Progenitor cell of endocrine pancreas (in vitro differentiated cells): Measurements from ENCODE around the gene TCAIM. TPM values are rescaled to one million over a fixed set of nuclear protein-coding genes. Genes with fewer than 3 reads are reported as not detected.

Experiments
- DNase-seq: peaks from one replicate; pipeline ENCODE4 v3.0.0; 2021; ENCODE audit warnings: low spot score; ENCODE audit not compliant: unreplicated experiment
- H3K27ac Mint-ChIP-seq: 2 replicates; pipeline ENCODE4 v1.8.0; 2021; ENCODE audit warnings: mild to moderate bottlenecking, moderate library complexity, mixed read lengths
- H3K27me3 Mint-ChIP-seq: 2 replicates; pipeline ENCODE4 v1.8.0; 2021; ENCODE audit warnings: mixed read lengths
- H3K36me3 Mint-ChIP-seq: 2 replicates; pipeline ENCODE4 v1.8.0; 2022; ENCODE audit warnings: mixed read lengths; ENCODE audit not compliant: insufficient read depth
- H3K4me1 Mint-ChIP-seq: 2 replicates; pipeline ENCODE4 v1.8.0; 2021; ENCODE audit warnings: low read depth, mixed read lengths
- H3K4me3 Mint-ChIP-seq: 2 replicates; pipeline ENCODE4 v1.8.0; 2021; ENCODE audit warnings: low read depth, mild to moderate bottlenecking, moderate library complexity, mixed read lengths
- H3K9me3 Mint-ChIP-seq: 2 replicates; pipeline ENCODE4 v1.8.0; 2021; ENCODE audit warnings: low read depth, mixed read lengths
- total RNA-seq: library from RNA; stranded (reverse); gene quantifications from 2 replicates; pipeline ENCODE4 v1.2.1, GENCODE V29; 2021
- TF ChIP-seq, protein P1 (sequence below): fragments of 200-600 bp; sonication (generic); IDR thresholded peaks from one replicate; pipeline ENCODE4 v1.5.0; 2021; ENCODE audit warnings: antibody characterized with exemption, mild to moderate bottlenecking; ENCODE audit not compliant: unreplicated experiment

The TCAIM gene
- total RNA-seq, 1 donor from 2014 or later, result 34.1 TPM

DNA sequence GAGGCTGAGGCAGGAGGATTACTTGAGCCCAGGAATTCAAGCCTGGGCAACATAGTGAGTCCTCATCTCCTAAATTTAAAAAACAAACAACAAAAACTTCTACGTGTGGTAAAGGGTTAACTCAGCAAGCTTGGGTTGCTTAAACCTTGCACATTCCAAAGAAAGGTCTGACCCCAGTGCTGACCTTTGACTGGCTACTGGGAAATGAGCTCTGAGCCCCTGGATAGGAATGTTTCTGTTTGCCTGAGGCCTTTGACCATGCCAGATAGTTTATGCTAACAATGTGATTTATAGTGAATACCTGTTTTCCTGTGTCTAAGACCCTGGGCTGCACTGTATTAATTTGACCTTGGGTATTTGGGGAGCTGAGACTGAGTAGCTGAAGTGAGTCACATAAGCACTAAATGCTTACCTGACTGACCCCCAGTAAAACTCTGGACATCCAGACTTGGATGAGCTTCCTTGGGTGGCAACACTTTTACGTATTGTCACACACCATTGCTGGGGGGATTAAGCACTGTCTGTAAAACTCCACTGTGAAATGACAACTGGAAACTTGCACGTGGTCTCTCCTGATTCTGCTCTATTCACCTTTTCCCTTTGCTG lies 20.7 kb downstream of the TCAIM start:
- Mint-ChIP-seq H3K27me3 (no peaks in the 10 kb centered on the region), H3K4me1 (peaks cover 55% of the 10 kb centered on the region), H3K4me3 (peak overlapping the region; percentile 46), H3K36me3 (peaks cover 12% of the 10 kb centered on the region), H3K27ac (peak overlapping the region; percentile 91), H3K9me3 (peaks cover under 1% of the 10 kb centered on the region)
- peak; percentile 25 for DNase-seq
- TF ChIP-seq, protein P1, sequence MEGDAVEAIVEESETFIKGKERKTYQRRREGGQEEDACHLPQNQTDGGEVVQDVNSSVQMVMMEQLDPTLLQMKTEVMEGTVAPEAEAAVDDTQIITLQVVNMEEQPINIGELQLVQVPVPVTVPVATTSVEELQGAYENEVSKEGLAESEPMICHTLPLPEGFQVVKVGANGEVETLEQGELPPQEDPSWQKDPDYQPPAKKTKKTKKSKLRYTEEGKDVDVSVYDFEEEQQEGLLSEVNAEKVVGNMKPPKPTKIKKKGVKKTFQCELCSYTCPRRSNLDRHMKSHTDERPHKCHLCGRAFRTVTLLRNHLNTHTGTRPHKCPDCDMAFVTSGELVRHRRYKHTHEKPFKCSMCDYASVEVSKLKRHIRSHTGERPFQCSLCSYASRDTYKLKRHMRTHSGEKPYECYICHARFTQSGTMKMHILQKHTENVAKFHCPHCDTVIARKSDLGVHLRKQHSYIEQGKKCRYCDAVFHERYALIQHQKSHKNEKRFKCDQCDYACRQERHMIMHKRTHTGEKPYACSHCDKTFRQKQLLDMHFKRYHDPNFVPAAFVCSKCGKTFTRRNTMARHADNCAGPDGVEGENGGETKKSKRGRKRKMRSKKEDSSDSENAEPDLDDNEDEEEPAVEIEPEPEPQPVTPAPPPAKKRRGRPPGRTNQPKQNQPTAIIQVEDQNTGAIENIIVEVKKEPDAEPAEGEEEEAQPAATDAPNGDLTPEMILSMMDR, result no peak

DNA sequence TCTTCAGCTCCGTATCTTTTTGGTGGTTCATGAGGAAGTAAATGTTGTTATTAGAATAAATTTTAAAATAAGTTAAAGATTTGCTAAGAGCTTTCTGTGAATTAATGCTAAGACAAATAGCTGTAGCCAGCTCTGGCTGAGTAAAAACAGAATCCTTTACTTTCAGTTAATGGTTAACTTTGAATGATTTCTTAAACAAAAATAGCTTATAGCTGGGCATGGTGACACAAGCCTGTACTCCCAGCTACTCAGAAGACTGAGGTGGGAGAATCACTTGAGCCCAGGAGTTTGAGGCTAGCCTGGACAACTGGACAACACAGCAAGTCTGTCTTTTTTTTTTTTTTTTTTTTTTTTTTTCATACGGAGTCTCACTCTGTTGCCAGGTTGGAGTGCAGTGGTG lies 25.0 kb downstream of the TCAIM start:
- no peak overlapping the region for H3K4me3 Mint-ChIP-seq
- no peak for DNase-seq
- peaks cover 39% of the 10 kb centered on the region for H3K4me1 Mint-ChIP-seq
- peak overlapping the region; percentile 88 for H3K27ac Mint-ChIP-seq
- no peaks in the 10 kb centered on the region for H3K9me3 Mint-ChIP-seq
- TF ChIP-seq, protein P1, result no peak
- no peaks in the 10 kb centered on the region for H3K27me3 Mint-ChIP-seq
- H3K36me3 Mint-ChIP-seq, result peaks cover 11% of the 10 kb centered on the region

DNA sequence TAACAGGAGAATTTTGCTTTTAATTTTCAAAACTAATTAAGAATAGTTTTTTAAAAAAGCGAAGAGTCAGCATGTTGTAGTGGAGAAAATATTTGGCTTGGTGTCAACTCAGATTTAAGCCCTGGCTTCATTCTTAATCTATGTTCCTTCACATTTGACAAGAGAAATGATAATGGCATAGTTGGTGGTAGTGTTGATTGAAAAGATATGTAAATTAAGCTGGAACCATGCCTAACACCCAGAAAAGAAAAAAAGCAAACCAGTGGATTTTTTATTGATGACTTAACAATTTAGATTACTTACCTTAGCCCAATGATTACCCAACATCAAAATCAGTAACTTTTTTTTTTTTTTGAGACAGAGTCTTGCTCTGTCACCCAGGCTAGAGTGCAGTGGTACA lies 27.4 kb downstream of the TCAIM start:
- H3K36me3 Mint-ChIP-seq, result peaks cover 20% of the 10 kb centered on the region
- no peaks in the 10 kb centered on the region for H3K27me3 Mint-ChIP-seq
- H3K9me3 Mint-ChIP-seq, result no peaks in the 10 kb centered on the region
- no peak overlapping the region for H3K4me3 Mint-ChIP-seq
- no peak overlapping the region for H3K27ac Mint-ChIP-seq
- TF ChIP-seq, protein P1, result no peak
- peaks cover 24% of the 10 kb centered on the region for H3K4me1 Mint-ChIP-seq
- no peak for DNase-seq

DNA sequence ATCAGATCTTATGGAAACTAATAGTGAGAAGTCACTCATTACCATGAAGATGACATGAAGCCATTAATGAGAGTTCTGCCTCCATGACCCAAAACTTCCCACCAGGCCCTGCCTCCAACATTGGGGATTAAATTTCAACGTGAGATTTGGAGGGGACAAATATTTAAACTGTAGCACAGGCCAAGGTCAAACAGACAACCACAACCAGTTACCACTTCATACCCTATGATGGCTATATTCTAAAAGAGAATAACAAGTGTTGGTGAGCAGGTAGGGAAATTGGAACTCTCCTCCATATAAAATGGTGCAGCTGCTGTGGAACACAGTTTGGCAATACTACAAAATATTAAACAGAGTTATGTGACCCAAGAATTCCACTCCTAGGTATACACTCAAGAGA lies 36.9 kb downstream of the TCAIM start:
- Mint-ChIP-seq H3K27ac (peak overlapping the region; percentile 2), H3K27me3 (no peaks in the 10 kb centered on the region), H3K4me3 (no peak overlapping the region), H3K36me3 (peaks cover 39% of the 10 kb centered on the region), H3K9me3 (peaks cover 31% of the 10 kb centered on the region), H3K4me1 (no peaks in the 10 kb centered on the region)
- TF ChIP-seq, protein P1, result no peak
- no peak for DNase-seq

DNA sequence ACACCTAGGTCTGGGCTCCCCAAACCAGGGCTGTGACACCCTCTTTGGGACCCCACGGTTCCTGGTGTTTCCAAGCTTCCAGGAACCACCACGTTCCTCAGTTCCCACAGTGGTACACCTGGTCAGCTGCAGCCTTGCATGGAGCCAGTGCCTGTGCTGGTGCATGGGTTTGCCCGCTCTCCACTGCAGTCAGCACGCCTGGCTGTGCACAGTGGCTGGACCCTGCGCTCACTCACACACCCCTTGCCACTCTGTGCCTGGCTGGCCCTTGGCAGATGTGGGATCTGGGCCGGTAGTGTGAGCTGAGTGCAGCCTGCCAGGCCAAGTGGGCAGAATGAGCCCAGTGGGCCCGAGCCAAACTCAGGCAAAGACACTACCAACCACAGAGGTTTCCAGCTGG lies 48.8 kb downstream of the TCAIM start:
- H3K36me3 Mint-ChIP-seq, result peaks cover 29% of the 10 kb centered on the region
- no peaks in the 10 kb centered on the region for H3K27me3 Mint-ChIP-seq
- H3K4me3 Mint-ChIP-seq, result no peak overlapping the region
- H3K9me3 Mint-ChIP-seq, result peaks cover 6% of the 10 kb centered on the region
- TF ChIP-seq, protein P1, result no peak
- no peak for DNase-seq
- no peak overlapping the region for H3K27ac Mint-ChIP-seq
- H3K4me1 Mint-ChIP-seq, result no peaks in the 10 kb centered on the region
